Sciatic nerve (tissue), 2 donors: ENCODE results near the gene BLACAT1. TPM values are rescaled to one million over a fixed set of nuclear protein-coding genes. Genes with fewer than 3 reads are reported as not detected.

Experiments
- ATAC-seq: fragments of 200-7000 bp; cut with Tn5 transposase; one replicate; pipeline ENCODE4 v1.9.1; 2020; ENCODE audit warnings: mild to moderate bottlenecking, moderate library complexity
- DNase-seq: peaks from one replicate; pipeline ENCODE4 v3.0.0-alpha.2; 2020; ENCODE audit warnings: low spot score
- intact Hi-C: fragments of 100-400 bp; cut with DNase I; formaldehyde crosslinking; loops from one replicate; pipeline ENCODE4 v1.14.2; 2022
- total RNA-seq: library from RNA; stranded (reverse); fragmentation: NEBNext Ultra II Directional; extraction: Animal tissue kit (Norgen Biotek cat#: 25700); gene quantifications from one replicate; pipeline ENCODE4 v1.2.1, GENCODE V29; 2021
- donor health status: DM: no; HTN: no; CAD: no.
- donor health status: DM: no; HTN: no; CAD: no.

The BLACAT1 gene
- 0.13 TPM for total RNA-seq

GRCh38 chr1:205455581-205456382 lies at the start of gene BLACAT1:
Gene BLACAT1, minus strand, starts transcription at chr1:205456045.
- intact Hi-C loops: no loop called here
- DNase-seq (no peak), ATAC-seq (no peak)

GRCh38 chr1:205505076-205505729 lies 49.4 kb upstream of the BLACAT1 start:
- ATAC-seq (peak; percentile 18), DNase-seq (no peak)
- intact Hi-C loops: no loop called here

GRCh38 chr1:205504311-205505075 lies 48.6 kb upstream of the BLACAT1 start, which contains the start of gene CDK18:
Gene CDK18, plus strand, starts transcription at chr1:205504669. Its CDS starts 18,499 bp downstream, at chr1:205523168.
- peak; percentile 74 for ATAC-seq

GRCh38 chr1:205502992-205503391 lies 47.1 kb upstream of the BLACAT1 start:
- DNase-seq: no peak
- intact Hi-C loops: no loop called here
- ATAC-seq: no peak

More at GRCh38 chr1:205504311-205505075, 48.6 kb upstream of the BLACAT1 start, which contains the start of gene CDK18:
- DNase-seq: peak; percentile 79
- intact Hi-C loops: no loop called here

GRCh38 chr1:205502111-205502810 lies 46.4 kb upstream of the BLACAT1 start:
- no peak for ATAC-seq
- intact Hi-C loops: no loop called here
- DNase-seq: no peak

- intact Hi-C loops: no loop called here
- DNase-seq: no peak
- ATAC-seq: no peak
Measured at GRCh38 chr1:205500240-205501233, 44.7 kb upstream of the BLACAT1 start.

GRCh38 chr1:205499789-205500188 lies 43.9 kb upstream of the BLACAT1 start:
- no peak for ATAC-seq
- no peak for DNase-seq
- intact Hi-C loops: loop anchor here (5.0 kb wide), 1 partner anchor 1748 kb away; no protein-coding TSS in a partner anchor

- intact Hi-C loops: loop anchor here (5.0 kb wide), 1 partner anchor 1750 kb away; no protein-coding TSS in a partner anchor
- no peak for ATAC-seq
- DNase-seq: no peak
Measured at GRCh38 chr1:205497351-205497750, 41.5 kb upstream of the BLACAT1 start.

GRCh38 chr1:205496661-205497060 lies 40.8 kb upstream of the BLACAT1 start:
- intact Hi-C loops: loop anchor here (5.0 kb wide), 1 partner anchor 1751 kb away; no protein-coding TSS in a partner anchor
- DNase-seq (no peak), ATAC-seq (no peak)

GRCh38 chr1:205495237-205495823 lies 39.5 kb upstream of the BLACAT1 start:
- DNase-seq: no peak
- intact Hi-C loops: loop anchor here (5.0 kb wide), 1 partner anchor 1752 kb away; no protein-coding TSS in a partner anchor
- ATAC-seq: no peak

- ATAC-seq (no peak), DNase-seq (no peak)
- intact Hi-C loops: no loop called here
Measured at GRCh38 chr1:205494115-205494514, 38.3 kb upstream of the BLACAT1 start.

- intact Hi-C loops: no loop called here
- ATAC-seq: peak; percentile 68
- DNase-seq: no peak
Measured at GRCh38 chr1:205493241-205494085, 37.6 kb upstream of the BLACAT1 start.

GRCh38 chr1:205492774-205493173 lies 36.9 kb upstream of the BLACAT1 start:
- intact Hi-C loops: no loop called here
- ATAC-seq (no peak), DNase-seq (no peak)

- DNase-seq (no peak), ATAC-seq (no peak)
- intact Hi-C loops: no loop called here
Measured at GRCh38 chr1:205492201-205492667, 36.4 kb upstream of the BLACAT1 start.

GRCh38 chr1:205491794-205492193 lies 35.9 kb upstream of the BLACAT1 start:
- no peak for ATAC-seq
- intact Hi-C loops: no loop called here
- no peak for DNase-seq

- ATAC-seq: peak; percentile 67
- intact Hi-C loops: loop anchor here (2.0 to 10.0 kb wide), 3 partner anchors 37 to 213 kb away; no protein-coding TSS in a partner anchor
- no peak for DNase-seq
Measured at GRCh38 chr1:205488074-205488723, 32.4 kb upstream of the BLACAT1 start.
